GM19240 (cell line): ENCODE results near the gene KLHDC10.
"Not testable (repeated sequence)": the region's sequence is repeated elsewhere in the genome, so short reads cannot be mapped to it uniquely, and the experiment has no call there.

Experiments used
- DNase-seq: peaks from one replicate; pipeline ENCODE4 v3.0.0; 2011; ENCODE audit warnings: low spot score; ENCODE audit not compliant: insufficient read length

The KLHDC10 gene

GRCh38 chr7:130071701-130072622, 1.6 kb downstream of the KLHDC10 start:
- peak; percentile 45 for DNase-seq

GRCh38 chr7:130079846-130080394, 9.6 kb downstream of the KLHDC10 start:
- DNase-seq: no peak

DNA sequence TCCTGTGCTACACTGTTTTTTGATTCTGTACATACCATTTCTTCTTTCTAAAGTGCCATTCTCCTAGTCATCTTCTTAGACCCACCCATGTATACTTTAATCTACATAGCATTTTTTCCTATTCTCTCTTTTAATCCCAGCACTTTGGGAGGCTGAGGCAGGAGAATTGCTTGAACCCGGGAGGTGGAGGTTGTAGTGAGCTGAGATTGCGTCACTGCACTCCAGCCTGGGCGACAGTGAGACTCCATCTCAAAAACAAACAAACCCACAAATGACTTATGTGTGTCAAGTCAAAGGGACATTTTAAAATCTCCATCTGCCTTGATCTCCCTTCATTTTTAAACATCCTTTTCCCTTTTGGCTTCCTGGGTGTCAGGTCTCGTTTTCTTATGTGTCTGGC, 13.2 kb downstream of the KLHDC10 start:
- DNase-seq: not testable (repeated sequence)

GRCh38 chr7:130084037-130084875, 13.9 kb downstream of the KLHDC10 start:
- no peak for DNase-seq

GRCh38 chr7:130085235-130085634, 14.9 kb downstream of the KLHDC10 start:
- DNase-seq: not testable (repeated sequence)

DNA sequence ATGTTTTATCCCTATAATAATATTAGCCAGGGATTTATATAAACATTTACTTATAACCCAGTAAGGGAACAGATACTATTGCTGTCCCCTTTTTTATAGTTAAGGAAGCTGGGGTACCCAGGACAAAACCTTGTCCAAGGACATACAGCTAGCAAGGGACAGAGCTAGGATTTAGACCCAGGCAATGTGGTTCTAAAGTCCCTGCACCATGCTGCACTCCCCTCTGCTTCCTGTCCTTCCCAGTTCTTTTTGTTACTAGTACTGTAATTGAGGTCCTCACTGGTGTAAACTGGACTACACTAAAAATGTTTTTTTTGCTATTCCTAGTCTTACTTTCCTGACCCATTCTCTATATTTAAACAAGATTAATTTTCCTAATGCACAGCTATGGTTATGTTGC, 16.6 kb downstream of the KLHDC10 start:
- DNase-seq: no peak

- DNase-seq: no peak
Measured at GRCh38 chr7:130087364-130087763, 17.0 kb downstream of the KLHDC10 start.

GRCh38 chr7:130090745-130091532, 20.6 kb downstream of the KLHDC10 start:
- no peak for DNase-seq

- no peak for DNase-seq
Measured at GRCh38 chr7:130091999-130092398, 21.7 kb downstream of the KLHDC10 start.

DNA sequence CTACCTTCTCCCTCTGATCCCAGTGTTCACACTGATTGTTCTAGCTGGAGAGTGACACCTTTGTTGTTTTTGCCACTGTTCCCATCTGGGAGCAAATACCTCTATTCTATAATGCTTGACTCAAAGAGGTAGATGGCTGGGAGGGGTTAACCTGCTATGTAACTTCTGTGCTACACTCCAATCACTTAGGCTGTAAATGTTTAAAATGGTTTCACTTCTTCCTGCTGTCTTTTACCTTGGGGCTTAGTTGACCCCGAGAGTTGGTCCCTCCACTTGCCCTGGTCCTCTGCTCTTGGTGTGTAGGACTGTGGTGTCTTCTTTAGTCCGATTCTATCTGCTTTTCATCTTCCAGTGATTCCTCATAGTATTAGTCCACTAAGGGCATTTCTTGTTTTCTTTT, 22.3 kb downstream of the KLHDC10 start:
- no peak for DNase-seq

DNA sequence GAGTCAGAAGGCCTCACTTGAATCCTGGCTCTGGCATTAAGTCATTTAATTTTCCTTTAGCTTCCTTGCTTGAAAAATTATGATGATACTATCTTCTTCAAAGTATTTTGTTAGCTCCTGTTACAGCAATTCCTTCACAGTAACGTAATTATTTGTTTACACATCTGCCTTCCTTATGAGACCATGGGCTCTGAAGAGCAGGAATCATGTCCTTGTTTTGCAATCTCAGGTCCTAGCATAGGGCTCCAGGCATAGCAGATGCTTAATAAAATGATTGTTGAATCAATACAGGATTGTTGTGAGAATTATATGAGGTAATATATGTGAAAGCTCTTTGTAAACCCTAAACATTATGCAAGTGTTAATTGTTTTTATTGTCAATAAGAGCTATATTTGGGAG, 25.5 kb downstream of the KLHDC10 start:
- DNase-seq: no peak

DNA sequence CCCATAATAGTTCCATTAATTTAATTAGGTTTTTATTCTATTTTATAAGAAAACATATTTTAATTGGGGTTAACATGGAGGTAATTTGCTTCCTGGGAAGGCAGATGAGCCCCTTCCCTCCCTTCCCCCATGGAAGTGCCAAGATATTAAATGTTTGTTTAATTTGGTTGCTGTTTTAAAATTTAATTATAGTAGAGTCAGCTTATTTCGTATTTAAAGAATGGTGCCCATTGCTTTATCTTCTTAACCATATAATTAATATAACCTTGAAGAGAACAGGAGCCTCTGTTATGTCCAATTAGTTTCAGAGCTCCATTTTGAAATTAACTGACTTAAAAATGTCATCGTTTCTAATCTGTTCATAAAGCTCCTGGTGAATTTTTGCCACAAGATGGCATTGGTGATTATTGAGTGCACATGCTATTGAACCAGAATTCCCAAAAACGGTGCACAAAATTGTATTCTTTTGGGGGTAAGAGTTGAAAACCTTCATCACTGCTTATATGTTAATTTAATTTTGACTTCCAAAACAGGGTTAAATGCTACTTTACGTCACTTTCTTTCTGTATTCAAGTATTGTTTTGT, 26.0 kb downstream of the KLHDC10 start:
- no peak for DNase-seq

GRCh38 chr7:130099331-130099730, 29.0 kb downstream of the KLHDC10 start:
- no peak for DNase-seq

- DNase-seq: no peak
Measured at GRCh38 chr7:130102588-130102987, 32.3 kb downstream of the KLHDC10 start.

- DNase-seq: no peak
Measured at GRCh38 chr7:130107949-130108674, 37.8 kb downstream of the KLHDC10 start.

DNA sequence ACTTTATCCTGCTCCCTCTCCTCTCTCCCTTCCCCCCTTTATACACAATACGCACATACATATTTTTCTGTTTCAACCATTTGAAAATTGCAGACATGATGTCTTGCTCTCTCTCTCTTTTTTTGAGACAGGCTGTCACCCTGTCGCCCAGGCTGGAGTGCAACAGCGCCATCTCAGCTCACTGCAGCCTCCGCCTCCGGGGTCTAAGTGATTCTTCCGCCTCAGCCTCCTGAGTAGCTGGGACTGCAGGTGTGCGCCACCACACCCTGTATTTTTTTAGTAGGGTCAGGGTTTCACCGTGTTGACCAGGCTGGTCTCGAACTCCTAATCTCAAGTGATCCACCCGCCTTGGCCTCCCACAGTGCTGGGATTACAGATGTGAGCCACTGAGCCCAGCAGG, 38.5 kb downstream of the KLHDC10 start:
- no peak for DNase-seq

DNA sequence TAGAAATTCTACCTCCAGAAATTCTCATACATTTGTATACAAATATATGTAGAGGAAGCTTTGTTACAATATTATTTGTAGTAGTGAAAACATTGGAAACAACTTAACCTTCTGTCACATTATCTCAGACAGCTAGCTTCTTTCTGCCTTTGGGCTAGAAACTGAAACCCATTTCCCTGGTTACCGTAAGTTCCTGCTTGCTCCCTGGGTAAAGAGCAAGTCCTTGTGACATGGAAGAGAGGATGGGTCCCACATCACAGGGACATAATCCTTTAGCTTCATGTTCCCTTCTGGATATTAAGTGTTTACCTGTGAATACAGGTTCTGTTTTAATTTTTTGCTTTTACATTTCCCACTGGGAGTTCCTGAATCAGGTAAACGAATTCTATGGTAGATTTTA, 41.8 kb downstream of the KLHDC10 start:
- no peak for DNase-seq

GRCh38 chr7:130112662-130113425, 42.5 kb downstream of the KLHDC10 start:
- no peak for DNase-seq

DNA sequence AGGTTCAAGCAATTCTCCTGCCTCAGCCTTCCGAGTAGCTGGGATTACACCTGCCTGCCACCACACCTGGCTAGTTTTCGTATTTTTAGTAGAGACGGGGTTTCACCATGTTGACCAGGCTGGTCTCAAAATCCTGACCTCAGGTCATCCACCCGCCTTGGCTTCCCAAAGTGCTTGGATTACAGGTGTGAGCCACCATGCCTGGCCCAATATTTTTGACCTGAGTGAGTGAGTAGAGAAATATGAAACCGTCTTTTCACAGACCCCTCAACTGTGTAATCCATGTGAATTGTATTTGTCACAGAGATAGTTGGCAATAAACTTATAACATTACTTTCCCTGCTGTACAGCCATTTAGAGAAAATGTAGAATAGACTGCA, 43.1 kb downstream of the KLHDC10 start:
- not testable (repeated sequence) for DNase-seq
